H1 (cell line): ENCODE data around the gene PYY. TPM values are rescaled to one million over a fixed set of nuclear protein-coding genes. Genes with fewer than 3 reads are reported as not detected.

Source experiments
- HDAC6 ChIP-seq: IDR thresholded peaks from one replicate; pipeline ENCODE4 v1.7.1; 2012; ENCODE audit warnings: low read depth, mild to moderate bottlenecking, inconsistent platforms, low read length, moderate library complexity
- KDM5A ChIP-seq: fragments of 200-600 bp; IDR thresholded peaks from 2 replicates; pipeline ENCODE4 v1.7.1; 2012; ENCODE audit warnings: mild to moderate bottlenecking, low read length, inconsistent platforms, mixed read lengths
- NANOG ChIP-seq: IDR thresholded peaks from 2 replicates; pipeline ENCODE4 v1.6.1; 2011; ENCODE audit warnings: low read length, low read depth, mild to moderate bottlenecking, inconsistent platforms; ENCODE audit not compliant: insufficient read depth, poor library complexity, severe bottlenecking
- RXRA ChIP-seq: IDR thresholded peaks from 2 replicates; pipeline ENCODE4 v1.6.1; 2011; ENCODE audit warnings: low read depth, mild to moderate bottlenecking, low read length, moderate library complexity; ENCODE audit not compliant: insufficient read depth
- SP2 ChIP-seq: IDR thresholded peaks from 2 replicates; pipeline ENCODE4 v1.6.1; 2012; ENCODE audit warnings: mild to moderate bottlenecking, low read length, inconsistent platforms
- YY1 ChIP-seq: IDR thresholded peaks from 2 replicates; pipeline ENCODE4 v1.6.1; 2011; ENCODE audit warnings: low read depth, mild to moderate bottlenecking, low read length
- polyA plus RNA-seq, 7 experiments: library from polyadenylated mRNA; depleted of rRNA in 3 of 7; stranded (reverse) in 5 of 7; unstranded in 2 of 7; fragments of >200 nt in 5 of 7; fragments of 200-250 nt in 2 of 7; gene quantifications; 1 replicate in 5 of 7; 2 replicates in 1 of 7; 4 replicates in 1 of 7; pipeline versions ENCODE4 v1.2.1 to v1.2.3, GENCODE V29; 2011 to 2013; ENCODE audit warnings: missing spikeins in 2 of 7, mixed read lengths in 2 of 7
- total RNA-seq: library from RNA; stranded (reverse); fragmentation: NEBNext Ultra II Directional; extraction: Animal tissue kit (Norgen Biotek cat#: 25700); gene quantifications from 2 replicates; pipeline ENCODE4 v1.2.1, GENCODE V29; 2021

Gene PYY
- total and polyA plus RNA-seq, 2 of the 8 experiments (the other 6 are each of a cell fraction or from before 2014, with no cell fraction given), result 0.93 to 3.4 TPM

GRCh38 chr17:43938838-43939182 is 14.9 kb downstream of the PYY start (continued):
- TF ChIP-seq HDAC6 (no peak), RXRA (no peak), YY1 (no peak), SP2 (no peak), NANOG (no peak), KDM5A (no peak)
